OCI-LY1 (cell line): ENCODE results near the gene IFI16.

Experiments used
- H2AFZ ChIP-seq: fragments of 200-600 bp; sonication (generic), shearing (Covaris generic); 2 replicates; pipeline ENCODE4 v1.6.0; 2014; ENCODE audit warnings: antibody characterized with exemption, mild to moderate bottlenecking, low read length
- H3F3A ChIP-seq: fragments of 200-600 bp; sonication (generic), shearing (Covaris generic); 2 replicates; pipeline ENCODE4 v1.6.0; 2014; ENCODE audit warnings: mild to moderate bottlenecking, antibody characterized with exemption, low read length, moderate library complexity; ENCODE audit not compliant: insufficient read depth
- H3K27ac ChIP-seq: fragments of 200-600 bp; sonication (generic); 2 replicates; pipeline ENCODE4 v1.5.1; 2014; ENCODE audit warnings: low read length, mixed run types, mild to moderate bottlenecking, low read depth; ENCODE audit not compliant: poor library complexity, severe bottlenecking
- H3K27me3 ChIP-seq: fragments of 200-600 bp; sonication (generic); 2 replicates; pipeline ENCODE4 v1.6.0; 2014; ENCODE audit warnings: antibody characterized with exemption, mild to moderate bottlenecking, low read length, moderate library complexity; ENCODE audit not compliant: insufficient read depth
- H3K36me3 ChIP-seq: fragments of 200-600 bp; sonication (generic); 2 replicates; pipeline ENCODE4 v1.6.1; 2014; ENCODE audit warnings: mild to moderate bottlenecking, antibody characterized with exemption, low read length, moderate library complexity, mixed read lengths; ENCODE audit not compliant: insufficient read depth
- H3K4me1 ChIP-seq: fragments of 200-600 bp; sonication (generic); 2 replicates; pipeline ENCODE4 v1.5.1; 2014; ENCODE audit warnings: mild to moderate bottlenecking, low read length, moderate library complexity; ENCODE audit not compliant: insufficient read depth, severe bottlenecking
- H3K4me2 ChIP-seq: fragments of 200-600 bp; sonication (generic), shearing (Covaris generic); 2 replicates; pipeline ENCODE4 v1.6.1; 2014; ENCODE audit warnings: low read length
- H3K4me3 ChIP-seq: fragments of 200-600 bp; sonication (generic); 2 replicates; pipeline ENCODE4 v1.5.1; 2014; ENCODE audit warnings: low read length, low read depth, mild to moderate bottlenecking, mixed read lengths; ENCODE audit not compliant: poor library complexity, severe bottlenecking
- H3K79me2 ChIP-seq: fragments of 200-600 bp; shearing (Covaris generic); 2 replicates; pipeline ENCODE4 v1.6.1; 2016; ENCODE audit warnings: mixed run types, low read length, mixed read lengths; ENCODE audit not compliant: insufficient read depth
- H3K9ac ChIP-seq: fragments of 200-600 bp; sonication (generic), shearing (Covaris generic); 2 replicates; pipeline ENCODE4 v1.6.1; 2014; ENCODE audit warnings: mild to moderate bottlenecking, low read length, mixed read lengths
- H3K9me2 ChIP-seq: fragments of 200-600 bp; sonication (generic), shearing (Covaris generic); 2 replicates; pipeline ENCODE4 v1.6.1; 2014; ENCODE audit warnings: low read depth, mild to moderate bottlenecking, low read length, mixed read lengths
- H3K9me3 ChIP-seq: fragments of 200-600 bp; shearing (Covaris generic); 2 replicates; pipeline ENCODE4 v1.6.1; 2014; ENCODE audit warnings: low read length, mixed read lengths
- H4K20me1 ChIP-seq: fragments of 200-600 bp; sonication (generic), shearing (Covaris generic); 2 replicates; pipeline ENCODE4 v1.6.0; 2016; ENCODE audit warnings: mild to moderate bottlenecking, low read length; ENCODE audit not compliant: insufficient read depth
- CTCF ChIP-seq: fragments of 200-600 bp; sonication (generic), shearing (Covaris generic); IDR thresholded peaks from 2 replicates; pipeline ENCODE4 v1.5.1; 2017; ENCODE audit warnings: mild to moderate bottlenecking, antibody characterized with exemption, low read length, moderate library complexity, mixed read lengths
- EZH2 ChIP-seq: fragments of 200-600 bp; sonication (generic), shearing (Covaris generic); IDR thresholded peaks from 2 replicates; pipeline ENCODE4 v1.8.0; 2017; ENCODE audit warnings: borderline replicate concordance, mixed run types, mild to moderate bottlenecking, antibody characterized with exemption, low read length, moderate library complexity, mixed read lengths

Gene IFI16

DNA sequence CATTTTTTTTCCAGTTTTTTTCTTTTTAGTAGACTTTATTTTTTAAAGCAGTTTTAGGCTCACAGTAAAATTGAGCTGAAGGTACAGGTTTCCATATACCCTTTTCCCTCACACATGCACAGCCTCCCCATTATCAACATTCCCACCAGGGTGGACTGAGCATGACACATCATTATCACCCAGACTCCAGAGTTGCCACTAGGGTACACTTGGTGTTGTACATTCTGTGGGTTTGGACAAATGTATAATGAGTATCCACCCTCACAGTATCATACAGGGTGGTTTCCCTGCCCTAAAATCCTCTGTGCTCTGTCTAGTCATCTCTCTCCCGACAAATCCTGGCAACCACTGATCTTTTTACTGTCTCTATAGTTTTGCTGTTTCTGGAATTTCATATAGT, 69.8 kb downstream of the IFI16 start:
- TF ChIP-seq EZH2, result no peak
- no peak for TF ChIP-seq CTCF
- H3K36me3 ChIP-seq, result no peaks in the 10 kb centered on the region
- H3F3A ChIP-seq, result no peaks in the 10 kb centered on the region
- no peak overlapping the region for H2AFZ ChIP-seq
- H3K4me1 ChIP-seq, result peaks cover 19% of the 10 kb centered on the region
- H3K27me3 ChIP-seq, result no peaks in the 10 kb centered on the region
- no peak overlapping the region for H3K27ac ChIP-seq
- H4K20me1 ChIP-seq, result no peaks in the 10 kb centered on the region
- no peak overlapping the region for H3K9ac ChIP-seq
- no peaks in the 10 kb centered on the region for H3K9me3 ChIP-seq
- no peaks in the 10 kb centered on the region for H3K9me2 ChIP-seq
- no peak overlapping the region for H3K4me2 ChIP-seq
- no peak overlapping the region for H3K4me3 ChIP-seq
- no peaks in the 10 kb centered on the region for H3K79me2 ChIP-seq

- Histone ChIP-seq H3K4me3 (no peak overlapping the region), H2AFZ (no peak overlapping the region), H3K79me2 (no peaks in the 10 kb centered on the region), H3K27ac (no peak overlapping the region), H4K20me1 (no peaks in the 10 kb centered on the region), H3K9me3 (no peaks in the 10 kb centered on the region), H3K4me1 (peaks cover 12% of the 10 kb centered on the region), H3K27me3 (no peaks in the 10 kb centered on the region), H3F3A (no peaks in the 10 kb centered on the region), H3K9me2 (no peaks in the 10 kb centered on the region), H3K9ac (no peak overlapping the region), H3K36me3 (no peaks in the 10 kb centered on the region), H3K4me2 (no peak overlapping the region)
- TF ChIP-seq CTCF (no peak), EZH2 (no peak)
These were observed 71.9 kb downstream of the IFI16 start for GRCh38 chr1:159081626-159082025.

DNA sequence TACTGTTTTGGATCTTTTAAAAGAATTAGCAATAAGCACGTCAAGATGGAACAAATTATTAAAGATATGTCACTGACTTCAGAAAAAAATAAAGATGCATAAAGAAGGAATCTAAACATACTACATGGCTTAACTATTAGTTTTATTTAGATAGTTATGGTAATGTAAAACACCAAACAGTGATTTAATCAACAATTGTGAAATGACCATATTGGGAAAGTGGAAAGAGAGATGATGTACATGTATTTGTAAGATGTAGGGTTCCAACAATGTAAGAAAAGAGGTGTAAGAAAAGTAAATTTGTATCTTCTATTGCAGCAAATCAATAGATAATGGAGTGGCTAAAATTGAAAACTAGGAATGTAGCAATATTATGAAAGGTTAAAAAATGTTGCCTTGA, 73.3 kb downstream of the IFI16 start:
- peaks cover 2% of the 10 kb centered on the region for H3K4me1 ChIP-seq
- H3K79me2 ChIP-seq, result no peaks in the 10 kb centered on the region
- H3K4me2 ChIP-seq, result no peak overlapping the region
- no peaks in the 10 kb centered on the region for H4K20me1 ChIP-seq
- H2AFZ ChIP-seq, result no peak overlapping the region
- H3K27ac ChIP-seq, result no peak overlapping the region
- no peak for TF ChIP-seq EZH2
- TF ChIP-seq CTCF, result no peak
- H3F3A ChIP-seq, result no peaks in the 10 kb centered on the region
- H3K27me3 ChIP-seq, result no peaks in the 10 kb centered on the region
- H3K9me2 ChIP-seq, result no peaks in the 10 kb centered on the region
- no peak overlapping the region for H3K4me3 ChIP-seq
- no peaks in the 10 kb centered on the region for H3K9me3 ChIP-seq
- no peaks in the 10 kb centered on the region for H3K36me3 ChIP-seq
- H3K9ac ChIP-seq, result no peak overlapping the region
